ENCODE measurements around the gene RNF148.

Gene RNF148

GRCh38 chr7:122710916-122711315 is 8.2 kb upstream of the RNF148 start:
- Mint-ChIP-seq H3K27me3 (ENCODE audit: low read depth) (no peaks in the 10 kb centered on the region), H3K36me3 (ENCODE audit: low read depth) (no peaks in the 10 kb centered on the region), H3K9me3 (no peaks in the 10 kb centered on the region), H3K4me1 (ENCODE audit: low read depth) (no peaks in the 10 kb centered on the region), H3K4me3 (no peak overlapping the region), H3K27ac (no peak overlapping the region)
- no peak for DNase-seq (ENCODE audit: low spot score)

- H3K4me1 Mint-ChIP-seq (ENCODE audit: low read depth): no peaks in the 10 kb centered on the region
- no peaks in the 10 kb centered on the region for H3K36me3 Mint-ChIP-seq (ENCODE audit: low read depth)
- no peak for DNase-seq (ENCODE audit: low spot score)
- H3K4me3 Mint-ChIP-seq: no peak overlapping the region
- H3K9me3 Mint-ChIP-seq: no peaks in the 10 kb centered on the region
- H3K27me3 Mint-ChIP-seq (ENCODE audit: low read depth): no peaks in the 10 kb centered on the region
- H3K27ac Mint-ChIP-seq: no peak overlapping the region
Measured at GRCh38 chr7:122709930-122710646, 7.4 kb upstream of the RNF148 start.

- no peak for DNase-seq (ENCODE audit: low spot score)
- no peak overlapping the region for H3K4me3 Mint-ChIP-seq
- H3K4me1 Mint-ChIP-seq (ENCODE audit: low read depth): no peaks in the 10 kb centered on the region
- H3K9me3 Mint-ChIP-seq: no peaks in the 10 kb centered on the region
- no peak overlapping the region for H3K27ac Mint-ChIP-seq
- H3K27me3 Mint-ChIP-seq (ENCODE audit: low read depth): no peaks in the 10 kb centered on the region
- no peaks in the 10 kb centered on the region for H3K36me3 Mint-ChIP-seq (ENCODE audit: low read depth)
Measured at GRCh38 chr7:122706836-122707235, 4.1 kb upstream of the RNF148 start.

- no peak for DNase-seq (ENCODE audit: low spot score)
- Mint-ChIP-seq H3K27ac (no peak within 1 kb of the TSS), H3K4me1 (ENCODE audit: low read depth) (no peaks in the 10 kb centered on the region), H3K36me3 (ENCODE audit: low read depth) (no peaks in the 10 kb centered on the region), H3K27me3 (ENCODE audit: low read depth) (no peaks in the 10 kb centered on the region), H3K4me3 (no peak within 1 kb of the TSS), H3K9me3 (peaks cover 3% of the 10 kb centered on the region)
Measured at GRCh38 chr7:122699017-122699416, 3.7 kb downstream of the RNF148 start, which contains the start of gene RNF133. Gene RNF133, minus strand, starts transcription at chr7:122699117. Its CDS starts 199 bp downstream, at chr7:122698918.

- Mint-ChIP-seq H3K27me3 (ENCODE audit: low read depth) (no peaks in the 10 kb centered on the region), H3K27ac (no peak overlapping the region), H3K9me3 (peaks cover 11% of the 10 kb centered on the region), H3K36me3 (ENCODE audit: low read depth) (no peaks in the 10 kb centered on the region), H3K4me3 (no peak overlapping the region), H3K4me1 (ENCODE audit: low read depth) (no peaks in the 10 kb centered on the region)
- DNase-seq (ENCODE audit: low spot score): no peak
Measured at GRCh38 chr7:122695816-122696215, 6.9 kb downstream of the RNF148 start.

GRCh38 chr7:122694697-122695096 is 8.0 kb downstream of the RNF148 start:
- no peaks in the 10 kb centered on the region for H3K4me1 Mint-ChIP-seq (ENCODE audit: low read depth)
- no peaks in the 10 kb centered on the region for H3K27me3 Mint-ChIP-seq (ENCODE audit: low read depth)
- H3K36me3 Mint-ChIP-seq (ENCODE audit: low read depth): no peaks in the 10 kb centered on the region
- H3K27ac Mint-ChIP-seq: no peak overlapping the region
- DNase-seq (ENCODE audit: low spot score): no peak
- peaks cover 11% of the 10 kb centered on the region for H3K9me3 Mint-ChIP-seq
- no peak overlapping the region for H3K4me3 Mint-ChIP-seq

GRCh38 chr7:122692769-122693309 is 9.9 kb downstream of the RNF148 start:
- peaks cover 11% of the 10 kb centered on the region for H3K9me3 Mint-ChIP-seq
- no peaks in the 10 kb centered on the region for H3K4me1 Mint-ChIP-seq (ENCODE audit: low read depth)
- no peak overlapping the region for H3K27ac Mint-ChIP-seq
- H3K4me3 Mint-ChIP-seq: no peak overlapping the region
- H3K27me3 Mint-ChIP-seq (ENCODE audit: low read depth): no peaks in the 10 kb centered on the region
- H3K36me3 Mint-ChIP-seq (ENCODE audit: low read depth): no peaks in the 10 kb centered on the region
- no peak for DNase-seq (ENCODE audit: low spot score)

GRCh38 chr7:122691569-122692235 is 11.0 kb downstream of the RNF148 start:
- H3K36me3 Mint-ChIP-seq (ENCODE audit: low read depth): no peaks in the 10 kb centered on the region
- H3K27ac Mint-ChIP-seq: no peak overlapping the region
- no peaks in the 10 kb centered on the region for H3K4me1 Mint-ChIP-seq (ENCODE audit: low read depth)
- H3K9me3 Mint-ChIP-seq: peaks cover 11% of the 10 kb centered on the region
- DNase-seq (ENCODE audit: low spot score): no peak
- no peak overlapping the region for H3K4me3 Mint-ChIP-seq
- no peaks in the 10 kb centered on the region for H3K27me3 Mint-ChIP-seq (ENCODE audit: low read depth)

GRCh38 chr7:122689346-122690109 is 13.2 kb downstream of the RNF148 start:
- no peaks in the 10 kb centered on the region for H3K36me3 Mint-ChIP-seq (ENCODE audit: low read depth)
- no peaks in the 10 kb centered on the region for H3K27me3 Mint-ChIP-seq (ENCODE audit: low read depth)
- DNase-seq (ENCODE audit: low spot score): no peak
- H3K9me3 Mint-ChIP-seq: peaks cover 11% of the 10 kb centered on the region
- no peak overlapping the region for H3K27ac Mint-ChIP-seq
- H3K4me1 Mint-ChIP-seq (ENCODE audit: low read depth): no peaks in the 10 kb centered on the region
- H3K4me3 Mint-ChIP-seq: no peak overlapping the region

- DNase-seq (ENCODE audit: low spot score): no peak
- Mint-ChIP-seq H3K27me3 (ENCODE audit: low read depth) (no peaks in the 10 kb centered on the region), H3K4me3 (no peak overlapping the region), H3K27ac (no peak overlapping the region), H3K4me1 (ENCODE audit: low read depth) (no peaks in the 10 kb centered on the region), H3K9me3 (peaks cover 6% of the 10 kb centered on the region), H3K36me3 (ENCODE audit: low read depth) (no peaks in the 10 kb centered on the region)
Measured at GRCh38 chr7:122688400-122688998, 14.2 kb downstream of the RNF148 start.

GRCh38 chr7:122686360-122686878 is 16.3 kb downstream of the RNF148 start:
- H3K4me3 Mint-ChIP-seq: no peak overlapping the region
- H3K4me1 Mint-ChIP-seq (ENCODE audit: low read depth): no peaks in the 10 kb centered on the region
- H3K36me3 Mint-ChIP-seq (ENCODE audit: low read depth): no peaks in the 10 kb centered on the region
- no peak overlapping the region for H3K27ac Mint-ChIP-seq
- DNase-seq (ENCODE audit: low spot score): no peak
- H3K27me3 Mint-ChIP-seq (ENCODE audit: low read depth): no peaks in the 10 kb centered on the region
- H3K9me3 Mint-ChIP-seq: no peaks in the 10 kb centered on the region

- Mint-ChIP-seq H3K27ac (no peak overlapping the region), H3K36me3 (ENCODE audit: low read depth) (no peaks in the 10 kb centered on the region), H3K27me3 (ENCODE audit: low read depth) (no peaks in the 10 kb centered on the region), H3K4me3 (no peak overlapping the region), H3K9me3 (peaks cover 4% of the 10 kb centered on the region), H3K4me1 (ENCODE audit: low read depth) (no peaks in the 10 kb centered on the region)
- DNase-seq (ENCODE audit: low spot score): no peak
Measured at GRCh38 chr7:122684504-122684903, 18.2 kb downstream of the RNF148 start.

- no peak for DNase-seq (ENCODE audit: low spot score)
- H3K4me3 Mint-ChIP-seq: no peak overlapping the region
- H3K4me1 Mint-ChIP-seq (ENCODE audit: low read depth): no peaks in the 10 kb centered on the region
- no peaks in the 10 kb centered on the region for H3K36me3 Mint-ChIP-seq (ENCODE audit: low read depth)
- H3K9me3 Mint-ChIP-seq: peaks cover 4% of the 10 kb centered on the region
- no peaks in the 10 kb centered on the region for H3K27me3 Mint-ChIP-seq (ENCODE audit: low read depth)
- H3K27ac Mint-ChIP-seq: no peak overlapping the region
Measured at GRCh38 chr7:122682815-122683550, 19.7 kb downstream of the RNF148 start.

Measured in T-helper 2 cell treated with Interferon-gamma antibody and Interleukin-4, amounts not matched to agents 5 μg/mL and 100 μg/mL, for 36 hours (primary cell).